H1 (cell line): ENCODE results near the gene GABRG3. TPM values are rescaled to one million over a fixed set of nuclear protein-coding genes. Genes with fewer than 3 reads are reported as not detected.
"Not testable (repeated sequence)": the region's sequence is repeated elsewhere in the genome, so short reads cannot be mapped to it uniquely, and the experiment has no call there.

Experiments
- CTCF ChIA-PET: fragments of 300-600 bp; sonication (Branson Sonifier 250); formaldehyde crosslinking; loops from one replicate; lab custom pipeline; 2021; ENCODE audit not compliant: partially characterized antibody; lab: Charles Lee
- POLR2A ChIA-PET: fragments of 300-600 bp; sonication (Branson Sonifier 250); formaldehyde crosslinking; loops from one replicate; lab custom pipeline; 2021; ENCODE audit warnings: inconsistent platforms; ENCODE audit not compliant: partially characterized antibody; lab: Charles Lee
- DNase-seq, 2 experiments: peaks; one replicate each; pipeline versions ENCODE4 v3.0.0 to v3.0.0-alpha.2; 2010 to 2022; ENCODE audit warnings: low spot score in 2 of 2, low read depth in 1 of 2, mixed read lengths in 1 of 2
- FAIRE-seq: peaks from 2 replicates; lab custom pipeline; 2011; peaks lifted over from hg19 to GRCh38; lab: Jason Lieb, UNC
- H2AFZ ChIP-seq: 2 replicates; pipeline ENCODE4 v1.8.1; 2012; ENCODE audit warnings: low read length, inconsistent platforms
- H2AK5ac ChIP-seq: 2 replicates; pipeline ENCODE4 v1.6.1; 2013; ENCODE audit warnings: low read depth, low read length
- H2BK120ac ChIP-seq: replicated peaks from 2 replicates; pipeline ENCODE3; 2013; ENCODE audit warnings: low read depth, low read length, inconsistent platforms
- H2BK12ac ChIP-seq: 2 replicates; pipeline ENCODE4 v1.6.1; 2013; ENCODE audit warnings: low read depth, low read length
- H2BK15ac ChIP-seq: 2 replicates; pipeline ENCODE4 v1.6.1; 2013; ENCODE audit warnings: low read length
- H2BK20ac ChIP-seq: 2 replicates; pipeline ENCODE4 v1.6.1; 2013; ENCODE audit warnings: low read length
- H2BK5ac ChIP-seq: 2 replicates; pipeline ENCODE4 v1.6.1; 2013; ENCODE audit warnings: low read depth, low read length
- H3K14ac ChIP-seq: 2 replicates; pipeline ENCODE4 v1.6.1; 2013; ENCODE audit warnings: inconsistent platforms; ENCODE audit not compliant: insufficient read length
- H3K18ac ChIP-seq: 2 replicates; pipeline ENCODE4 v1.6.1; 2013; ENCODE audit warnings: low read length; ENCODE audit errors: extremely low read depth
- H3K23ac ChIP-seq: 2 replicates; pipeline ENCODE4 v1.6.1; 2013; ENCODE audit warnings: inconsistent platforms; ENCODE audit not compliant: insufficient read length
- H3K23me2 ChIP-seq: 2 replicates; pipeline ENCODE4 v1.6.1; 2013; ENCODE audit warnings: low read depth, low read length
- H3K27ac ChIP-seq: 2 replicates; pipeline ENCODE4 v1.6.1; 2011; ENCODE audit warnings: low read depth, low read length, inconsistent platforms
- H3K27me3 ChIP-seq, 4 experiments: replicated peaks in 1 of 4; 1 replicate in 1 of 4; 2 replicates in 3 of 4; pipeline versions ENCODE4 v1.6.1 to v1.8.1; 2011 to 2013; ENCODE audit warnings: low read length in 3 of 4, mild to moderate bottlenecking in 3 of 4, inconsistent platforms in 2 of 4, mixed read lengths in 2 of 4, moderate library complexity in 1 of 4; ENCODE audit not compliant: control insufficient read depth in 3 of 4, insufficient read depth in 3 of 4; ENCODE audit errors: extremely low read depth in 1 of 4
- H3K36me3 ChIP-seq, 4 experiments: 2 replicates each; pipeline versions ENCODE4 v1.6.1 to v1.8.1; 2011 to 2013; ENCODE audit warnings: mild to moderate bottlenecking in 4 of 4, low read length in 3 of 4, moderate library complexity in 2 of 4, control low read depth in 1 of 4, inconsistent platforms in 1 of 4; ENCODE audit not compliant: insufficient read depth in 4 of 4, control insufficient read depth in 2 of 4
- H3K4ac ChIP-seq: replicated peaks from 2 replicates; pipeline ENCODE3; 2013; ENCODE audit warnings: low read length, low read depth, mixed read lengths, inconsistent platforms; ENCODE audit not compliant: insufficient read length
- H3K4me1 ChIP-seq, 4 experiments: replicated peaks in 1 of 4; 1 replicate in 1 of 4; 2 replicates in 3 of 4; pipeline versions ENCODE4 v1.6.1 to v1.8.1; 2011 to 2013; ENCODE audit warnings: low read length in 3 of 4, inconsistent platforms in 2 of 4, mixed read lengths in 1 of 4; ENCODE audit not compliant: insufficient read depth in 4 of 4, control insufficient read depth in 3 of 4
- H3K4me2 ChIP-seq, 2 experiments: 2 replicates each; pipeline versions ENCODE4 v1.6.1 to v1.8.1; 2011 to 2013; ENCODE audit warnings: low read depth in 2 of 2, low read length in 2 of 2, control low read depth in 1 of 2, inconsistent platforms in 1 of 2, mild to moderate bottlenecking in 1 of 2; ENCODE audit not compliant: insufficient read depth in 1 of 2
- H3K4me3 ChIP-seq, 4 experiments: fragments of 200-600, 300-600 bp in 1 of 4; sonication (generic), shearing (Covaris generic), sonication (Bioruptor Twin) in 1 of 4; 2 replicates each; pipeline versions ENCODE4 v1.5.1 to v1.8.1; 2011 to 2016; ENCODE audit warnings: low read length in 4 of 4, low read depth in 3 of 4, control low read depth in 2 of 4, inconsistent platforms in 2 of 4, mild to moderate bottlenecking in 2 of 4, mixed read lengths in 1 of 4, moderate library complexity in 1 of 4; ENCODE audit not compliant: insufficient read depth in 2 of 4; ENCODE audit errors: extremely low read depth in 1 of 4
- H3K56ac ChIP-seq: replicated peaks from 2 replicates; pipeline ENCODE3; 2013; ENCODE audit warnings: low read depth, mild to moderate bottlenecking, mixed read lengths, low read length, inconsistent platforms; ENCODE audit not compliant: insufficient read length
- H3K79me1 ChIP-seq: 2 replicates; pipeline ENCODE4 v1.6.1; 2013; ENCODE audit warnings: low read depth, low read length, control low read depth
- H3K79me2 ChIP-seq, 2 experiments: 2 replicates each; pipeline versions ENCODE4 v1.6.1 to v1.8.1; 2012 to 2013; ENCODE audit warnings: low read length in 2 of 2, mild to moderate bottlenecking in 2 of 2, inconsistent platforms in 1 of 2; ENCODE audit not compliant: insufficient read depth in 2 of 2, control insufficient read depth in 1 of 2
- H3K9ac ChIP-seq, 4 experiments: replicated peaks in 1 of 4; 1 replicate in 1 of 4; 2 replicates in 3 of 4; pipeline versions ENCODE4 v1.6.1 to v1.8.1; 2011 to 2013; ENCODE audit warnings: low read depth in 3 of 4, low read length in 3 of 4, control low read depth in 2 of 4, mild to moderate bottlenecking in 2 of 4, moderate library complexity in 2 of 4, inconsistent platforms in 1 of 4; ENCODE audit errors: extremely low read depth in 1 of 4
- H3K9me3 ChIP-seq, 2 experiments: 2 replicates each; pipeline versions ENCODE4 v1.6.1 to v1.8.1; 2012 to 2013; ENCODE audit warnings: mild to moderate bottlenecking in 2 of 2, moderate library complexity in 2 of 2, control low read depth in 1 of 2, inconsistent platforms in 1 of 2, low read depth in 1 of 2, low read length in 1 of 2, mixed read lengths in 1 of 2; ENCODE audit not compliant: insufficient read depth in 2 of 2
- H4K20me1 ChIP-seq, 2 experiments: replicated peaks in 1 of 2; 2 replicates each; pipeline versions ENCODE3 to v1.8.1; 2011 to 2013; ENCODE audit warnings: inconsistent platforms in 2 of 2, low read length in 2 of 2, mild to moderate bottlenecking in 1 of 2; ENCODE audit not compliant: insufficient read depth in 2 of 2, control insufficient read depth in 1 of 2
- H4K5ac ChIP-seq: 2 replicates; pipeline ENCODE4 v1.6.1; 2013; ENCODE audit warnings: low read length, low read depth, mixed read lengths, inconsistent platforms; ENCODE audit not compliant: insufficient read length
- H4K8ac ChIP-seq: 2 replicates; pipeline ENCODE4 v1.8.0; 2013; ENCODE audit warnings: mild to moderate bottlenecking, moderate library complexity, low read length, inconsistent platforms; ENCODE audit not compliant: insufficient read depth; ENCODE audit errors: extremely low read depth
- H4K91ac ChIP-seq: replicated peaks from 2 replicates; pipeline ENCODE3; 2013; ENCODE audit warnings: low read length, mixed read lengths, inconsistent platforms; ENCODE audit not compliant: insufficient read length
- WGBS, 2 experiments: shearing (Covaris generic) in 1 of 2; methylation state at CpG; one replicate each; pipeline versions ENCODE4 v1.1.6 to v1.1.7; 2013 to 2015; ENCODE audit warnings: low lambda C conversion rate in 2 of 2, mixed read lengths in 2 of 2, inconsistent platforms in 1 of 2, low coverage in 1 of 2, missing lambda C conversion rate in 1 of 2; ENCODE audit not compliant: insufficient replicate concordance in 2 of 2, insufficient coverage in 1 of 2, insufficient read length in 1 of 2; ENCODE audit errors: extremely low coverage in 1 of 2, missing lambda C conversion rate in 1 of 2; 5-methylcytosine and 5-hydroxymethylcytosine counted together
- polyA plus RNA-seq, 7 experiments: library from polyadenylated mRNA; depleted of rRNA in 3 of 7; stranded (reverse) in 5 of 7; unstranded in 2 of 7; fragments of >200 nt in 5 of 7; fragments of 200-250 nt in 2 of 7; gene quantifications; 1 replicate in 5 of 7; 2 replicates in 1 of 7; 4 replicates in 1 of 7; pipeline versions ENCODE4 v1.2.1 to v1.2.3, GENCODE V29; 2011 to 2013; ENCODE audit warnings: missing spikeins in 2 of 7, mixed read lengths in 2 of 7
- total RNA-seq: library from RNA; stranded (reverse); fragmentation: NEBNext Ultra II Directional; extraction: Animal tissue kit (Norgen Biotek cat#: 25700); gene quantifications from 2 replicates; pipeline ENCODE4 v1.2.1, GENCODE V29; 2021

The GABRG3 gene
- total and polyA plus RNA-seq, 2 of the 8 experiments (the other 6 are each of a cell fraction or from before 2014, with no cell fraction given), result 0.17 to 0.80 TPM

- H3K27me3 ChIP-seq, H4K91ac ChIP-seq, H4K5ac ChIP-seq, H3K27ac ChIP-seq, H2AFZ ChIP-seq, H3K36me3 ChIP-seq, H3K4me3 ChIP-seq, H2BK5ac ChIP-seq, H2AK5ac ChIP-seq, H3K9me3 ChIP-seq, H3K4ac ChIP-seq, H4K8ac ChIP-seq, H3K79me1 ChIP-seq, H3K14ac ChIP-seq, DNase-seq, H3K79me2 ChIP-seq, H3K23ac ChIP-seq, H3K9ac ChIP-seq, H3K56ac ChIP-seq, CTCF ChIA-PET, H3K4me2 ChIP-seq, H2BK120ac ChIP-seq, POLR2A ChIA-PET, H2BK20ac ChIP-seq, H2BK12ac ChIP-seq, H4K20me1 ChIP-seq, H3K23me2 ChIP-seq, H3K18ac ChIP-seq, H3K4me1 ChIP-seq, H2BK15ac ChIP-seq, FAIRE-seq: not testable (repeated sequence)
- WGBS, 2 experiments, result 86% methylated on average over 4 of the region's 4 CpGs; no CpG with 5 or more reads in 1 of the 2 experiments
Observed at GRCh38 chr15:27191515-27191914, 220.5 kb downstream of the GABRG3 start.
